Measurements from ENCODE around the gene SMARCD3. TPM values are rescaled to one million over a fixed set of nuclear protein-coding genes. Genes with fewer than 3 reads are reported as not detected.

SMARCD3 gene
- total and polyA plus RNA-seq, 9 of the 15 experiments (the other 6 are each of a cell fraction or from before 2014, with no cell fraction given): 0.43 to 3.6 (median 2.6) TPM

- peak; percentile 26; the same call in 1 of the 2 replicates for TF ChIP-seq USF1 (CRISPR knock-in tag; IDR thresholded peaks at IDR 0.05)
- no peak for TF ChIP-seq ZNF398 (CRISPR knock-in tag; IDR thresholded peaks at IDR 0.05)
- no peak for TF ChIP-seq TRIM25 (IDR thresholded peaks at IDR 0.05; ENCODE audit: borderline replicate concordance)
These were observed 4.9 kb downstream of the SMARCD3 start (continued) for GRCh38 chr7:151243408-151244195.

GRCh38 chr7:151243045-151243349 lies 5.5 kb downstream of the SMARCD3 start:
- POLR2A ChIA-PET: interaction anchor here (0.6 to 3.5 kb wide), 6 partner anchors 9 to 488 kb away, joined by 3 to 34 read pairs (median 8); partner anchors contain the start of genes ABCF2 and CHPF2
- ATAC-seq (no peak), DNase-seq (ENCODE audit: extremely low read depth in 1 of 4, low spot score in 3 of 4) (no peak), FAIRE-seq (no peak)
- TF ChIP-seq POLR2G (IDR thresholded peaks at IDR 0.05; ENCODE audit: low read depth, low read length) (no peak), ATF3 (IDR thresholded peaks at IDR 0.05) (peak; percentile 51), ATF3 (CRISPR knock-in tag; conservative IDR thresholded peaks at IDR 0.05) (no peak)
- Histone ChIP-seq H3K27ac (ENCODE audit: extremely low read depth, low read depth, low read length) (no peak overlapping the region), H3K27me3 (ENCODE audit: control insufficient read depth in 2 of 2, insufficient read depth in 2 of 2, low read length in 2 of 2) (peaks cover 0 to 20% of the 10 kb centered on the region in 2 experiments; a peak in 1 of 5 replicates), H3K36me3 (ENCODE audit: control insufficient read depth, insufficient read depth, low read length) (peaks cover 3% of the 10 kb centered on the region; the same call in 1 of the 3 replicates), H4K20me1 (replicated peaks; ENCODE audit: control insufficient read depth, insufficient read depth, low read length) (peaks cover 49% of the 10 kb centered on the region), H3K9me1 (ENCODE audit: control insufficient read depth, insufficient read depth, low read length) (peaks cover 8% of the 10 kb centered on the region), H3K79me2 (ENCODE audit: control insufficient read depth, insufficient read depth, low read length) (no peaks in the 10 kb centered on the region), H3K9me3 (replicated peaks; ENCODE audit: control insufficient read depth, insufficient read depth, low read depth, low read length) (no peaks in the 10 kb centered on the region), H2AFZ (ENCODE audit: low read depth, low read length) (no peak overlapping the region), H3K9ac (ENCODE audit: insufficient read depth in 1 of 2, low read depth in 2 of 2, low read length in 2 of 2) (peak overlapping the region in 1 of 2 experiments; percentile 1; a peak in 1 of 4 replicates), H3K4me1 (replicated peaks in 1 of 2; ENCODE audit: control insufficient read depth in 2 of 2, insufficient read depth in 2 of 2, low read length in 2 of 2) (peaks cover 20 to 53% of the 10 kb centered on the region in 2 experiments), H3K4me3 (no peak overlapping the region), H3K4me2 (ENCODE audit: insufficient read depth, low read length) (no peak overlapping the region)
- CTCF ChIA-PET (ENCODE audit: low intra/inter-chr PET ratio): interaction anchor here (0.8 to 2.3 kb wide), 2 partner anchors 70 to 76 kb away, joined by 5 to 10 read pairs; partner anchors contain the start of gene GBX1
- in situ Hi-C loops (cut with MboI) (no loop called here), intact Hi-C loops (cut with micrococcal nuclease) (loop anchor here (5.0 kb wide), 1 partner anchor 51 kb away; no protein-coding TSS in a partner anchor)
- no TSS peak for BruUV-seq (replicated peaks)
- 3% methylated on average over 2 of the region's 2 CpGs for WGBS (ENCODE audit: insufficient coverage, low coverage, missing lambda C conversion rate)

Data from K562 (cell line).